ENCODE measurements around the gene CREBRF. TPM values are rescaled to one million over a fixed set of nuclear protein-coding genes. Genes with fewer than 3 reads are reported as not detected.
"Not testable (repeated sequence)": the region's sequence is repeated elsewhere in the genome, so short reads cannot be mapped to it uniquely, and the experiment has no call there.

Gene CREBRF
- total RNA-seq, 4 donors from 2014 or later, result 19.7 to 40.1 (median 35.2) TPM

DNA sequence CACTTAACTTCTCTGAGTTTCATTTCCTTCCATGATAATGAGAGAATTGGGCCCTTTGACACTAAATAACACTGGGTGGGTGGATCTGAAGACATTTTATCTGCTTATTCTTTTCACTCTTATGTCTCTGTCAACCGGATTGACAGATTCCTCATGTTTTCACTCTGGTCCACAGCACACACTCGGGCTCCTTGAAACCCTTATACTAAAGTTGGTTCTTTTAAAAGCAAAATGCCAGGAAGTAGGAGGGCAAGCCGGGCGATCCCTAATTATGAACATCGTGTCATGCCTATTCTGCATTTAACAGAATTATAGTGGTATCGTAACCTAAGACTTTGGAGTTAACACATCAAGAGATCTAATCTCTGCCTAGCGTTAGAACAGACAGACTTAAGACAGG, 28.2 kb upstream of the CREBRF start:
- no peaks in the 10 kb centered on the region for H3K27me3 ChIP-seq
- H3K27ac ChIP-seq, result no peak overlapping the region
- H3K4me3 ChIP-seq, result no peak overlapping the region
- H3K36me3 ChIP-seq, result no peaks in the 10 kb centered on the region
- H3K4me1 ChIP-seq, result no peaks in the 10 kb centered on the region
- TF ChIP-seq, protein P1, sequence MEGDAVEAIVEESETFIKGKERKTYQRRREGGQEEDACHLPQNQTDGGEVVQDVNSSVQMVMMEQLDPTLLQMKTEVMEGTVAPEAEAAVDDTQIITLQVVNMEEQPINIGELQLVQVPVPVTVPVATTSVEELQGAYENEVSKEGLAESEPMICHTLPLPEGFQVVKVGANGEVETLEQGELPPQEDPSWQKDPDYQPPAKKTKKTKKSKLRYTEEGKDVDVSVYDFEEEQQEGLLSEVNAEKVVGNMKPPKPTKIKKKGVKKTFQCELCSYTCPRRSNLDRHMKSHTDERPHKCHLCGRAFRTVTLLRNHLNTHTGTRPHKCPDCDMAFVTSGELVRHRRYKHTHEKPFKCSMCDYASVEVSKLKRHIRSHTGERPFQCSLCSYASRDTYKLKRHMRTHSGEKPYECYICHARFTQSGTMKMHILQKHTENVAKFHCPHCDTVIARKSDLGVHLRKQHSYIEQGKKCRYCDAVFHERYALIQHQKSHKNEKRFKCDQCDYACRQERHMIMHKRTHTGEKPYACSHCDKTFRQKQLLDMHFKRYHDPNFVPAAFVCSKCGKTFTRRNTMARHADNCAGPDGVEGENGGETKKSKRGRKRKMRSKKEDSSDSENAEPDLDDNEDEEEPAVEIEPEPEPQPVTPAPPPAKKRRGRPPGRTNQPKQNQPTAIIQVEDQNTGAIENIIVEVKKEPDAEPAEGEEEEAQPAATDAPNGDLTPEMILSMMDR (IDR thresholded peaks at IDR 0.05), result no peak
- no peak for TF ChIP-seq POLR2A (IDR thresholded peaks at IDR 0.05)
- no peak for DNase-seq
- intact Hi-C loops (cut with DNase I; ENCODE audit: low total_unique reads), result no loop called here
- no peaks in the 10 kb centered on the region for H3K9me3 ChIP-seq

DNA sequence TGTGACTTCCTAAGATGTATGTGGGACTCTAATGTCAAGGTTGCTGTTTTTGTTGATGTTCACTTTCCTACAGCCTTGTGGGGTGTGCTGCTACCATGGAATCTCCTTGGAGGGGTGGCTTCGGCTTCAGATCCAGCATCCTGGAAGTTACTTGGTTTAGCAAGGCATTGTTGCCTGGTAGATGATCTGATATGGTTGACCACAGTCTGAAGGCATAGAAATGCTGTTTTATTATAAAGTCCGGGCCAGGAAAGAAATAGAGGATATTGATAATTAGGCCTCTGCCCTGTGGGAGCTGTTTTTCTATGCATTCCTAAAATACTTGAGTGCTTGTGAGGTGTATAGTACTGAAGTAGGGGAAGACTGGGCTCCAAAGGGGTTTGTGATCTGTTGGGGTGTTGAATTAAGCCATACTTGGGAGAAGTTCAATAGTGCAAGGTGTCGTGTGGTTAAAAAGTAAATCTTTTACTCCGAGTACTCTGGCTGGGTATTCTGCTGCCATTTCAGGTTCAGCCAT, 27.3 kb upstream of the CREBRF start:
- intact Hi-C loops (cut with DNase I; ENCODE audit: low total_unique reads), result no loop called here
- no peak for TF ChIP-seq POLR2A (IDR thresholded peaks at IDR 0.05)
- TF ChIP-seq, protein P1 (IDR thresholded peaks at IDR 0.05), result no peak
- Histone ChIP-seq H3K27me3 (no peaks in the 10 kb centered on the region), H3K4me1 (no peaks in the 10 kb centered on the region), H3K4me3 (no peak overlapping the region), H3K9me3 (no peaks in the 10 kb centered on the region), H3K27ac (no peak overlapping the region), H3K36me3 (no peaks in the 10 kb centered on the region)
- DNase-seq, result no peak

DNA sequence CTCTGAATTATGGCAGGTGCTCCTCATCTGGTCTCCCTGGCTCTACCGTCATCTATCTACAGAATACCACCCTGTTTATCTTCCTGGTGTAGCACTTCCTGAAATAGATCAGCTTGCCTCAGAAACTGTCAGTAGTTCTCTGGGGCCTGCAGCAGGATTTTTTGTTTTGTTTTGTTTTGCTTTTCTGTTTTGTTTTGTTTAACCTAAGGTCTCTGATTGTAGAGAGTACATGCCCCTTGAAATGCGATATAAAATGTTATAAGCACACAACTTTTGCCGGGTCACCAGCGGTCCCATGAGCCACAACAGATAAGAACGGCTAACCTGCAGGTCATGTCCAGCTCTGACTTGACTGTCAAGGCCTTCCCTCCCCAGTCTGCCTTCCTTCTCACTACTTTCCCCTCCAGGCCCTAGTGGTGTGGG, 26.6 kb upstream of the CREBRF start:
- Histone ChIP-seq H3K9me3 (no peaks in the 10 kb centered on the region), H3K4me1 (no peaks in the 10 kb centered on the region), H3K36me3 (no peaks in the 10 kb centered on the region), H3K27ac (peak overlapping the region in 1 of 2 donors; percentile 8), H3K27me3 (no peaks in the 10 kb centered on the region), H3K4me3 (no peak overlapping the region)
- no peak for DNase-seq
- intact Hi-C loops (cut with DNase I; ENCODE audit: low total_unique reads), result no loop called here
- TF ChIP-seq POLR2A (IDR thresholded peaks at IDR 0.05), result no peak
- TF ChIP-seq, protein P1 (IDR thresholded peaks at IDR 0.05), result no peak

DNA sequence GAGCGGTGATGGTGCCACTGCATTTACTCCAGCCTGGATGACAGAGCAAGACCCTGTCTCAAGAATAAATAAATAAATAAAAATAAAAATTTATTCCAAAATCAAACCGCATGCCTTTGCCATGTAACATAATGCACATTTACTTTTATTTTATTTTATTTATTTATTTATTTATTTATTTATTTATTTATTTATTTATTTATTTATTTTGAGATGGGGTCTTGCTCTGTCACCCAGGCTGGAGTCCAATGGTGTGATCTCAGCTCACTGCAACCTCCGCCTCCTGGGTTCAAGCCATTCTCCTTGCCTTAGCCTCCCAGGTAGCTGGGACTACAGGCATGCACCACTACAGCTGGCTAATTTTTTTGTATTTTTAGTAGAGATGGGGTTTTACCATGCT, 24.1 kb upstream of the CREBRF start:
- DNase-seq; H3K27me3 ChIP-seq; H3K4me3 ChIP-seq; H3K9me3 ChIP-seq; H3K36me3 ChIP-seq; intact Hi-C loops (cut with DNase I; ENCODE audit: low total_unique reads); H3K4me1 ChIP-seq; H3K27ac ChIP-seq: not testable (repeated sequence)

DNA sequence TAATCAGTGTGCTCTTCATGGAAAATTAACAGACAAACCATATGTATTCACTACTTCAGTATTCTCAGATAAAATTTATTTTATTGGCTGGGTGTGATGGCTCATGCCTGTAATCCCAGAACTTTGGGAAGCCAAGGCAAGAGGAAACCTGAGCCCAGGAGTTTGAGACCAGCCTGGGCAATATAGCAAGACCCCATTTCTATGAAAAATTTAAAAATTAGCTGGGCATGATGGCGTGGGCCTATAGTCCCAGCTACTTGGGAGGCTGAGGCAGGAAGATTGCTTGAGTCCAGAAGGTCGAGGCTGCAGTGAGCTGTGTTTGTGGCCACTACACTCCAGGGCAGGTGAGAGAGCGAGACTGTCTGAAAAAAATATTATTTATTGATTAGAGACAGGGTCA, 23.4 kb upstream of the CREBRF start:
- H3K27ac ChIP-seq, result no peak overlapping the region
- no peaks in the 10 kb centered on the region for H3K9me3 ChIP-seq
- intact Hi-C loops (cut with DNase I; ENCODE audit: low total_unique reads), result no loop called here
- no peaks in the 10 kb centered on the region for H3K36me3 ChIP-seq
- TF ChIP-seq POLR2A (IDR thresholded peaks at IDR 0.05), result no peak
- TF ChIP-seq, protein P1 (IDR thresholded peaks at IDR 0.05), result no peak
- H3K4me1 ChIP-seq, result no peaks in the 10 kb centered on the region
- H3K4me3 ChIP-seq, result no peak overlapping the region
- no peaks in the 10 kb centered on the region for H3K27me3 ChIP-seq
- DNase-seq, result no peak

DNA sequence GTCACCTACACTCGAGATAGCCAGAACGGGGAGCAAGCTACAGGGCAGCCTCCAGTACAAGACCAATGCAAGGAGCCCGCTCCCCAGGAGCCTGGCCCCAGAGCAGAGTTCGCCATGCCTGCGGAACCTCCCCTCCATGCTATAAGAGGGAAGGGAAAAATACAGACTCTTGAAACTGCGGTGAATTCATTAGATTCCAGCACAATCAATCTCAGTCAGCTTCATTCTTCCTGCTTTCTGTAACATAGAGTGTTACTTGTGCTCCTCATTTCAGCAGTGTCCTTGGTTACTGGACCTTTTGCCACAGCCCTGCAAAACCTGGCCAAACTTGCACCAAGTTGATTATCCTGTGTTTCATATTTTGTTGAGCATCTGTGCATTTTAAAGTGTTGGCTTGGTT, 22.2 kb upstream of the CREBRF start:
- no peaks in the 10 kb centered on the region for H3K27me3 ChIP-seq
- H3K4me3 ChIP-seq, result no peak overlapping the region
- DNase-seq, result no peak
- no peak overlapping the region for H3K27ac ChIP-seq
- H3K4me1 ChIP-seq, result no peaks in the 10 kb centered on the region
- intact Hi-C loops (cut with DNase I; ENCODE audit: low total_unique reads), result no loop called here
- no peaks in the 10 kb centered on the region for H3K36me3 ChIP-seq
- TF ChIP-seq POLR2A (IDR thresholded peaks at IDR 0.05), result no peak
- TF ChIP-seq, protein P1 (IDR thresholded peaks at IDR 0.05), result no peak
- H3K9me3 ChIP-seq, result no peaks in the 10 kb centered on the region
